Measurements from ENCODE around the gene SELENON. TPM values are rescaled to one million over a fixed set of nuclear protein-coding genes. Genes with fewer than 3 reads are reported as not detected.

SELENON gene
- total RNA-seq, 1 donor from 2014 or later, result 87.1 TPM

- H3K36me3 Mint-ChIP-seq (ENCODE audit: insufficient read depth), result peaks cover 7% of the 10 kb centered on the region
- H3K27ac Mint-ChIP-seq, result no peak overlapping the region
- H3K27me3 Mint-ChIP-seq, result no peaks in the 10 kb centered on the region
- TF ChIP-seq, protein P1, sequence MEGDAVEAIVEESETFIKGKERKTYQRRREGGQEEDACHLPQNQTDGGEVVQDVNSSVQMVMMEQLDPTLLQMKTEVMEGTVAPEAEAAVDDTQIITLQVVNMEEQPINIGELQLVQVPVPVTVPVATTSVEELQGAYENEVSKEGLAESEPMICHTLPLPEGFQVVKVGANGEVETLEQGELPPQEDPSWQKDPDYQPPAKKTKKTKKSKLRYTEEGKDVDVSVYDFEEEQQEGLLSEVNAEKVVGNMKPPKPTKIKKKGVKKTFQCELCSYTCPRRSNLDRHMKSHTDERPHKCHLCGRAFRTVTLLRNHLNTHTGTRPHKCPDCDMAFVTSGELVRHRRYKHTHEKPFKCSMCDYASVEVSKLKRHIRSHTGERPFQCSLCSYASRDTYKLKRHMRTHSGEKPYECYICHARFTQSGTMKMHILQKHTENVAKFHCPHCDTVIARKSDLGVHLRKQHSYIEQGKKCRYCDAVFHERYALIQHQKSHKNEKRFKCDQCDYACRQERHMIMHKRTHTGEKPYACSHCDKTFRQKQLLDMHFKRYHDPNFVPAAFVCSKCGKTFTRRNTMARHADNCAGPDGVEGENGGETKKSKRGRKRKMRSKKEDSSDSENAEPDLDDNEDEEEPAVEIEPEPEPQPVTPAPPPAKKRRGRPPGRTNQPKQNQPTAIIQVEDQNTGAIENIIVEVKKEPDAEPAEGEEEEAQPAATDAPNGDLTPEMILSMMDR (IDR thresholded peaks at IDR 0.05; ENCODE audit: unreplicated experiment), result peak; percentile 97
- DNase-seq (ENCODE audit: low spot score, unreplicated experiment), result peak; percentile 80
- H3K4me1 Mint-ChIP-seq (ENCODE audit: low read depth), result no peaks in the 10 kb centered on the region
- H3K9me3 Mint-ChIP-seq (ENCODE audit: low read depth), result no peaks in the 10 kb centered on the region
- no peak overlapping the region for H3K4me3 Mint-ChIP-seq (ENCODE audit: low read depth)
These were observed 10.6 kb downstream of the SELENON start for GRCh38 chr1:25810341-25811299.

- H3K4me1 Mint-ChIP-seq (ENCODE audit: low read depth), result no peaks in the 10 kb centered on the region
- H3K27me3 Mint-ChIP-seq, result no peaks in the 10 kb centered on the region
- H3K36me3 Mint-ChIP-seq (ENCODE audit: insufficient read depth), result peaks cover 5% of the 10 kb centered on the region
These were observed 11.5 kb downstream of the SELENON start for GRCh38 chr1:25811384-25812082.

DNA sequence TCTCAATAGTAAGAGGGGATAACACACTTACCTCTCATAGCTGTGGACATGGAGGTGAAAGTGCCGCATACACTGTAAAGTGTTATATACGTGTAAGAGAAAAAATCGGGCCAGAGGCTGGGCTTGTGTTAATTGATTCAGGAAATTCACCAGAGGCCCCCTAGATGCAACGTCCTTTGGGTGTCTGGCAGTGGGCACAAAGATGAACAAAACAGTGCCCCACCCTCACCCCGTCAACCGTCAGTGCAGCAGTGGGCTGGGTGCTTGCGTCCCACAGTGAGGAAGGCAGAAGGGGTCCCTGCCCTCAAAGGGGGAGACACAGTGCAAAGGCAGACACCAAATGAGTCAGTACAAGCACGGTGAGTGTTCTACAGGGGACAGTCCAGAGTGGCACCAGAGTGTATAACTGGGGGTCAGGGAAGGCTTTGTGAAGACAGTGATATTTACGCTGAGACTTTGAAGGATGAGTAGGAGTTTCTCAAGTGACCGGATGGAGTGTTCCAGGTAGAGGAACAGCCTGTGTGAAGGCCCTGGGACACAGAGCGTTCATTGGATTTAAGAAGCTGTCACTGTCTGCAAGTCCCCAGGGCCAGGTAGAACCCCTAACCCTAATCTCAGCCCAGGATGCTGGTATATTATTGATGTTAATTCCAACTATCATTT lies 13.2 kb downstream of the SELENON start:
- peaks cover 5% of the 10 kb centered on the region for H3K36me3 Mint-ChIP-seq (ENCODE audit: insufficient read depth)
- H3K4me3 Mint-ChIP-seq (ENCODE audit: low read depth), result no peak overlapping the region
- H3K9me3 Mint-ChIP-seq (ENCODE audit: low read depth), result no peaks in the 10 kb centered on the region
- H3K27me3 Mint-ChIP-seq, result no peaks in the 10 kb centered on the region
- peaks cover 3% of the 10 kb centered on the region for H3K4me1 Mint-ChIP-seq (ENCODE audit: low read depth)
- TF ChIP-seq, protein P1 (IDR thresholded peaks at IDR 0.05; ENCODE audit: unreplicated experiment), result no peak
- DNase-seq (ENCODE audit: low spot score, unreplicated experiment), result no peak
- no peak overlapping the region for H3K27ac Mint-ChIP-seq

More at GRCh38 chr1:25811384-25812082, 11.5 kb downstream of the SELENON start:
- H3K4me3 Mint-ChIP-seq (ENCODE audit: low read depth), result no peak overlapping the region
- TF ChIP-seq, protein P1 (IDR thresholded peaks at IDR 0.05; ENCODE audit: unreplicated experiment), result no peak
- no peak overlapping the region for H3K27ac Mint-ChIP-seq
- no peak for DNase-seq (ENCODE audit: low spot score, unreplicated experiment)
- no peaks in the 10 kb centered on the region for H3K9me3 Mint-ChIP-seq (ENCODE audit: low read depth)

- H3K27ac Mint-ChIP-seq, result no peak overlapping the region
These were observed 13.9 kb downstream of the SELENON start for GRCh38 chr1:25813734-25814471.

More at GRCh38 chr1:25813734-25814471, 13.9 kb downstream of the SELENON start:
- Mint-ChIP-seq H3K36me3 (ENCODE audit: insufficient read depth) (peaks cover 5% of the 10 kb centered on the region), H3K27me3 (no peaks in the 10 kb centered on the region), H3K4me1 (ENCODE audit: low read depth) (peaks cover 10% of the 10 kb centered on the region), H3K4me3 (ENCODE audit: low read depth) (no peak overlapping the region), H3K9me3 (ENCODE audit: low read depth) (no peaks in the 10 kb centered on the region)
- DNase-seq (ENCODE audit: low spot score, unreplicated experiment), result no peak
- TF ChIP-seq, protein P1 (IDR thresholded peaks at IDR 0.05; ENCODE audit: unreplicated experiment), result no peak
